Measurements from ENCODE around the gene TRIM75. TPM values are rescaled to one million over a fixed set of nuclear protein-coding genes. Genes with fewer than 3 reads are reported as not detected.
"Not testable (repeated sequence)": the region's sequence is repeated elsewhere in the genome, so short reads cannot be mapped to it uniquely, and the experiment has no call there.

TRIM75 gene
- not detected in 2 replicates for total RNA-seq
- 0.13 TPM for polyA plus RNA-seq (2012)

- no peak for DNase-seq (ENCODE audit: low read depth)
These were observed at the start of gene TRIM75 for GRCh38 chr4:165053645-165054044. Gene TRIM75, plus strand, starts transcription at chr4:165053866. Its CDS starts 5,282 bp downstream, at chr4:165059148.

GRCh38 chr4:165005352-165005925 is 48.2 kb upstream of the TRIM75 start:
- no peak for DNase-seq (ENCODE audit: low read depth)

DNA sequence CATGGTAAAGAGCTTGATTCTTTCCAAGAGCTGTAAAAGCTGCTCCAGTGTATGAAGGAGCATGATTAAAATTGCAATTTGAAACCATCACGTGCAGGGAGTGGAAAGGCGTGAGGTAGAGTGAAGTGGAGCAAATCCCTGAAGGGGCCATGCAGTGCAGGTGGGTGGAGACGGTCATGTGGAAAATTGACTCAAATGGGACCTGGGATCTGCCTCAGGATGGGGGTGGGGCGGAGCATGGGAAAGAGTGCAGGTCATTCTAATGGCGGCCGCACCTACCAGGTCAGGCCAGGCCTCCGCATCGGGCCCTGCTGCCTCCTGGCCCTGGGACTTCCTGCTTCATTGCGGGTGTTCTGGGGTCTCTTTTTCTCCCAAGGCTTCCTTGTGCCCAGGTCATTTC is 47.2 kb upstream of the TRIM75 start:
- DNase-seq (ENCODE audit: low read depth), result no peak

- no peak for DNase-seq (ENCODE audit: low read depth)
These were observed 46.8 kb upstream of the TRIM75 start for GRCh38 chr4:165006886-165007285.

GRCh38 chr4:165009493-165010227 is 44.0 kb upstream of the TRIM75 start:
- no peak for DNase-seq (ENCODE audit: low read depth)

- DNase-seq (ENCODE audit: low read depth), result no peak
These were observed 43.2 kb upstream of the TRIM75 start for GRCh38 chr4:165010487-165010886.

- no peak for DNase-seq (ENCODE audit: low read depth)
These were observed 42.7 kb upstream of the TRIM75 start for GRCh38 chr4:165010991-165011390.

DNA sequence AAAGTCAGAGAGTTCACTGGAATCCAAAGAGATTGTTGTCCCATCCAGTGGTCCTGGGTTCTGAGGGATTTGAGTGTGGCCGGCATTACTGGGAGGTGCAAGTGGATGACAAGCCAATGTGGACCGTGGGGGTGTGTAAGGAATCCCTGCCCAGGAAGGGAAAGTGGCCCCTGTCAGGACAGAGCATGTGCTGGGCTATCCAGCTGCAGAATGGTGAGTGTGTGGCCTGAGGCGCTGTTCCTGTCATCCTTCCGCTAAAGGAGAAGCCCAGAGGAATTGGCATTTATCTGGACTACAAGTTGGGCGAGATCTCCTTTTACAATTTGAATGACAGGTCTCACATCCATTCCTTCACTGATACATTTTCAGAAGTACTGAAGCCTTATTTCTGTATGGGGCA is 42.3 kb upstream of the TRIM75 start:
- no peak for DNase-seq (ENCODE audit: low read depth)

- DNase-seq (ENCODE audit: low read depth), result no peak
These were observed 40.0 kb upstream of the TRIM75 start for GRCh38 chr4:165013691-165014090.

DNA sequence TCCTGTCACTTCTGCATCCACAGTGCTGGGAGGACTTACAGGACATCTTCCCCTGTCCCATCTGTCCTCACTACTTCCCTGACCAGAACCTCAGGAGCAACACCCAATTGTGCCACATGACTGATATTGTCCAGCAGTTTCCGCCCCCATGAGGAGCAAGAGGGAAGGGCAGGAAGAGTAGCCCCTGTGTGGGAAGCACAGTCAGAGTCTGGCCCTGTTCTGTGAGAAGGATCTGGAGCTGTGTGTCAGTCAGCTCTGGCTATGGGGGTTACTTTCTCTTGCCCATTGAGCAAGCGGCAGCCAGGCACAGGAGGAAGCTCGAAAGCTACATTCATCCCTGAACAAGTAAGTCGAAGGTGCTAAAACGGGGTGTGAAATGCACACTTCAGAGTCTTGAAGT is 36.7 kb upstream of the TRIM75 start:
- DNase-seq (ENCODE audit: low read depth), result peak; percentile 16

DNA sequence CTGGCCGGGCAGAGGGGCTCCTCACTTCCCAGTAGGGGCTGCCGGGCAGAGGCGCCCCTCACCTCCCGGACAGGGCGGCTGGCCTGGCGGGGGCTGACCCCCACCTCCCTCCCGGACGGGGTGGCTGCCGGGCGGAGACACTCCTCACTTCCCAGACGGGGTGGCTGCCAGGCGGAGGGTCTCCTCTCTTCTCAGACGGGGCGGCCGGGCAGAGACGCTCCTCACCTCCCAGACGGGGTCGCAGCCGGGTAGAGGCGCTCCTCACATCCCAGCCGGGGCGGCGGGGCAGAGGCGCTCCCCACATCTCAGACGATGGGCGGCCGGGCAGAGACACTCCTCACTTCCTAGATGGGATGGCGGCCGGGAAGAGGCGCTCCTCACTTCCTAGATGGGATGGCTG is 33.7 kb upstream of the TRIM75 start:
- DNase-seq (ENCODE audit: low read depth), result not testable (repeated sequence)

DNA sequence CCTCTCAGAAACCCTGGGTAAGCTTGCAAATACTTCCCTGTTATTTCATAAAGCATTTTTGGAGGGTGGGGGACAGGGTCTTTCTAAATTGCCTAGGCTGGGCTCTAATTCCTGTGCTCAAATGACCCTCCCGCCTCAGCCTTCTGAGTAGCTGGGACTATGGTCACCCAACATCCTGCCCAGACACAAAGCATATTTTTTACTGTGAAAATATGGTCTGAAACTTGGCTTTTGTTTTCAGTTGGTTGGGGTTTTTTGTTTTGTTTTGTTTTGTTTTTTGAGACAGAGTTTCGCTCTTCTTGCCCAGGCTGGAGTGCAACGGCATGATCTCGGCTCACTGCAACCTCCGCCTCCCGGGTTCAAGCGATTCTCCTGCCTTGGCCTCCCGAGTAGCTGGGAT is 27.9 kb upstream of the TRIM75 start:
- DNase-seq (ENCODE audit: low read depth), result not testable (repeated sequence)

DNA sequence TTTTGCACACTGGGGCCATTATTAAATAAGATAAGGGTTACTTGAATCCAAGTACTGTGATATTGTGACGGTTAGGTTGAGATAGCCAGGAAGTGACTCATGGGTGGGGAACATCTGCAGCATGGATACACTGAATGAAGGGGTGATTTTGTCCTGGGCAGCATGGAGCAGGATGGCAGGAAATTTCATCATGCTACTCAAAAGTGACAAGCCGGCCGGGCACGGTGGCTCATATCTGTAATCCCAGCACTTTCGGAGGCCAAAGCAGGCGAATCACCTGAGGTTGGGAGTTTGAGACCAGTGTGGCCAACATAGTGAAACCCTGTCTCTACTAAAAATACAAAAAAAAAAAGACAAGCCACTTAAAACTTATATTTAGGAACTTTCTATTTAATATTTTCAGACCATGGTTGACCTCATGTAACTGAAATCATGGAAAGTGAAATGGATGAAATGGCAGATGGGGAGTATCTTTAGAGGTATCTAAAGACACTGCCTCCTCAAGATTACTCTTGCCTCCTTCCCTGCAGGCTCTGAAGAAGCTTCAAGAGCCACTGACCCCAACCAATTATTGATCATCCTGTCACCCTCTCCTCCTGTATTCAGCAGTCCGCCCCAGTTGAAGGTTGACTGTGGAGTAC is 25.8 kb upstream of the TRIM75 start:
- DNase-seq (ENCODE audit: low read depth), result no peak

DNA sequence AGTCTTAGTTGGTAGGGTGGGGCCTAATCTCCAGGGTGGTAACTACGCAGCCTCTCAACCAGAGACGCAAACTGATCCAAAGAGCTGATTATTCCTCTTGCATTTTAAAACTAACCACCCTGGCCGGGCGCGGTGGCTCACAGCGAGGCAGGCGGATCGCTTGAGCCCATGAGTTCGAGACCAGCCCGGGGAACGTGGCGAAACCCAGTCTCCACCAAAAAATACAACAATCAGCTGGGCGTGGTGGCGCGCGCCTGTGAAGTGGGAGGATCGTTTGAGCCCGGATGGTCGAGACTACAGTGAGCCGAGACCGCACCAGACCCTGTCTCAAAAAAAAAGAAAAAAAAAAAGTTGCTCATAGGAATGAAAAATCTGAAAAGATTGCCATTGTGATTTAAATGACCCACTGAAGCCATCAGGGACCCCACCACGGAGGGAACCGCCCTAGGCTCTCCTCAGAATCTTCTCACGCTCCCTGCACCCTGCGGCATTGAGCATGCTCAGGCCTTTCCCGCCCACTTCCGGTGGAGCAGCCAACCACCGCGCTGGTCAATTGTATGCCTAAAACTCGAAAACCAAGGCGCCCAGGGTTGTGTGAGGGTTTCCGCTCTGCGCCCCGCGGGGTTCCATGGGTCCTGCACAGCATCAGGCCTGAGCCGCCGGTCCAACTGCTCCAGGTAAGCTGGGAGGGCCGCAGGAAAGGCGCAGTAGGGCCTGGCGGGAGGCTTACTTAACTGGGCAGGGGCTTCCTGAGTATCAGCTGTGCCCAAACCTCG is 22.0 kb upstream of the TRIM75 start, which contains the start of gene TRIM60:
TRIM60 (plus strand) TSS at position 564 of the 776 bp plus-strand sequence. CDS start 8,074 bp downstream, outside the sequence.
- DNase-seq (ENCODE audit: low read depth), result no peak

DNA sequence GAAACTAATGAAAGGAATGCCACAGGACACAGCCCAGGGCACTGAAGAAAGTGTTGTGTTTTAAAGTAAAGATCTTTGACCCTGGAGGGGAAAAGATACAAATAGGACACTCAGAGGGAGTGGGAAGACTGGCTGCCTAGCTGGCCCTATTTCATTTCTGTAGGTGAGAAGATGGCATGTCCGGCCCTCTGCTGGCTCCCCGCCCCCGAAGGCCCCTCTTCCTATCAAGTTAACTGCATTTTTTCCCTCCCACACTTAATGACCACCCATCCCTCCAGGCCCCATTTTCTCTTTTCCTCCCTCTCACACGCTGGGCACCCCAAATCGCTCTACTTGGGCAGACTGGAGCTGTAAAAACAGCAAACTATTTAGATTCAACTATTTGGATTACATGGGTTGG is 5.5 kb upstream of the TRIM75 start:
- DNase-seq (ENCODE audit: low read depth), result no peak

- no peak for DNase-seq (ENCODE audit: low read depth)
These were observed 1.0 kb upstream of the TRIM75 start for GRCh38 chr4:165052627-165053026.

GRCh38 chr4:165055601-165056000 is 1.9 kb downstream of the TRIM75 start:
- DNase-seq (ENCODE audit: low read depth), result no peak

- peak; percentile 94 for DNase-seq (ENCODE audit: low read depth)
These were observed 5.0 kb downstream of the TRIM75 start for GRCh38 chr4:165058666-165059065.

- peak; percentile 43 for DNase-seq (ENCODE audit: low read depth)
These were observed 5.7 kb downstream of the TRIM75 start for GRCh38 chr4:165059386-165059785.

DNA sequence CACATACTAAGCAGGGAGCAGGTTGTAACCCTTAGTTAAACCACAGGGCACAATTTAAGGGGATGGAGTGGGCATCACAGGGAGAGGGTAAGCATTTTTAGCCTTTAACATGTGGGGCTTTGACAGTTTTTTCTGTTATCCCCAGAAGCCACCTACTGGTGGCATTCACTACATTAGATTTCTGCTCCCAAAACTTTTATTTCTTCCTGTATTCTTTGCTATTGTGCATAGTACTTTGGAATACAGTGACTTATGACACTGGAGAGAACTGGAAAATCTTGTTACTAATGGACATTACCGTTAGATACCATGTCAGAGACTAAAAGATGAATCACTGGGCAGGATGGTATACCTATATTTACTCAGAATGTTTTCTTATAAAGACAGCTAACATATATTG is 7.3 kb downstream of the TRIM75 start:
- peak; percentile 23 for DNase-seq (ENCODE audit: low read depth)

DNA sequence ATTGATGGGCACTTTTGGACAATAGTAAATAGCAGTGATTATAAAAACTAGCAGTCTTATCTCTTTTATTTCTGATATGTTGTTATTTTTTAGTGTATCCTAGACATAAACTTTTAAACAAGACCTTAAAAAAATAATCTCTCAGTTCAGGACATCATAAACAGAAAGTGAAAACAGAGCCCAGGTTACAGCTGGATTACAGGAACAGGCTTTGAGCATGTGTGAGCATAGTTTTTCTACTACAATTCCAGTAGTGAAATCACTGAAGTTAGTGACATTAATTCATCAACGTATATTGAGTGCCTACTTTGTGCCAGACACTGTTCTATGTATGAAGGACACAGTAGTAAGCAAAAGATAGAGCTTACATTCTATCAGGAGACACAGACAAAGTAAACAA is 16.9 kb downstream of the TRIM75 start:
- no peak for DNase-seq (ENCODE audit: low read depth)

GRCh38 chr4:165073346-165073745 is 19.7 kb downstream of the TRIM75 start:
- DNase-seq (ENCODE audit: low read depth), result not testable (repeated sequence)

Measured in myocyte (in vitro differentiated cells).